ENCODE data around the gene SAP30.
A peak's percentile ranks its signal among the peaks of the same experiment; 100 is the strongest.

SAP30 gene

DNA sequence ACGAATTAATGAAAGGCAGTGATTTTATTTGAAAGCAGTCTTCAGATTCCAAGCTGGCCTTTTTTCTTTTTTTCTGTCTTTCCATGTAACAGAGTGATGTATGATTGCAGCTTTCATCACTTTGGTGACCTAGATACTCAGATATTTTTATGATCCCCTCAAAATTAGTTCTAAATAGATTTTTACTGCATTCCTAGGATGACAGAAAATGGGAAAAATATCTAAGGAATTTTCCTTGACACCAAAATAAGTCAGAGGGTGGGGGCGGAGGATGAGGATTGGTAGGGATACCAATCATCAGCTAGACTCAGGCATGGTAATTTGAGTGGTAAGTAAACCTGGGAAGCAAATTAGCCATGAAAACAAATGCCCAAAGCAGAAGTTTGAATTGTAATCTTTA, 24.7 kb upstream of the SAP30 start:
- TF ChIP-seq, protein P1, sequence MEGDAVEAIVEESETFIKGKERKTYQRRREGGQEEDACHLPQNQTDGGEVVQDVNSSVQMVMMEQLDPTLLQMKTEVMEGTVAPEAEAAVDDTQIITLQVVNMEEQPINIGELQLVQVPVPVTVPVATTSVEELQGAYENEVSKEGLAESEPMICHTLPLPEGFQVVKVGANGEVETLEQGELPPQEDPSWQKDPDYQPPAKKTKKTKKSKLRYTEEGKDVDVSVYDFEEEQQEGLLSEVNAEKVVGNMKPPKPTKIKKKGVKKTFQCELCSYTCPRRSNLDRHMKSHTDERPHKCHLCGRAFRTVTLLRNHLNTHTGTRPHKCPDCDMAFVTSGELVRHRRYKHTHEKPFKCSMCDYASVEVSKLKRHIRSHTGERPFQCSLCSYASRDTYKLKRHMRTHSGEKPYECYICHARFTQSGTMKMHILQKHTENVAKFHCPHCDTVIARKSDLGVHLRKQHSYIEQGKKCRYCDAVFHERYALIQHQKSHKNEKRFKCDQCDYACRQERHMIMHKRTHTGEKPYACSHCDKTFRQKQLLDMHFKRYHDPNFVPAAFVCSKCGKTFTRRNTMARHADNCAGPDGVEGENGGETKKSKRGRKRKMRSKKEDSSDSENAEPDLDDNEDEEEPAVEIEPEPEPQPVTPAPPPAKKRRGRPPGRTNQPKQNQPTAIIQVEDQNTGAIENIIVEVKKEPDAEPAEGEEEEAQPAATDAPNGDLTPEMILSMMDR (conservative IDR thresholded peaks at IDR 0.05; ENCODE audit: low read length): no peak
- DNase-seq (ENCODE audit: low read depth): peak; percentile 80
- H3K4me3 ChIP-seq (ENCODE audit: low read length): no peak overlapping the region

DNA sequence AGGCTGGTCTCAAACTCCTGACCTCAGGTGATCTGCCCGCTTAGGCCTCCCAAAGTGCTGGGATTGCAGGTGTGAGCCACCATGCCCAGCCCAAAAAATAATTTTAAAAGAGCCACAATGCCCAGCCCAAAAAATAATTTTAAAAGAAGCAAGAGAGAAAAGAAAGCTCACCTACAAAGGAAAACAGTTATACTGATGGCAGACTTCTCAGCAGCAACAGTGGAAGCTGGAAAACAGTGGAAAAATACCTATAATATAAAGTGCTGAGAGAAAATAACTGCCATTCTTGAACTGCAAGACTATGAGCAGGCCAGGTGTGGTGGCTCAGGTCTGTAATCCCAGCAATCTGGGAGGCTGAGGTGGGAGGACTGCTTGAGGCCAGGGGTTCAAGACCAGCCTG, 23.3 kb upstream of the SAP30 start:
- TF ChIP-seq, protein P1 (conservative IDR thresholded peaks at IDR 0.05; ENCODE audit: low read length): no peak
- no peak for DNase-seq (ENCODE audit: low read depth)
- H3K4me3 ChIP-seq (ENCODE audit: low read length): no peak overlapping the region

DNA sequence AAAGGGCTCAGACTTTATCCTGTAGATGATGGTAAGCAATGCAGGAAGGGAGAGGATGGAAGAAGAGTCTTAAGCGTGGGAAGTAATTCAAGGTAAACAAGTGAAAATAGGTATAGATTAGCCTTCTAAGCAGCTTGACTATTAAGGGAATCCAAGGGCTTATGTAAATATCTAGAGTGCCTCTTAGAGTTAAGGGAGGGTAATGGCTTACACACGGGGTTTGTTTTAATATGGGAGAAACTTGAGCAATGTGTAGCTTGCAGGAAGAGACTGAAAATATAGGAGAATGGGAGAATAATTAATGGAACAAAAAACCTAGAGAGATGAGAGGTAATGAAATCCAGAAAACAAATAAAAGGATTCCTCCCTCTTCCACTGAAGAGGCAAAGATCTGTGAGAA, 12.8 kb upstream of the SAP30 start:
- no peak for DNase-seq (ENCODE audit: low read depth)

DNA sequence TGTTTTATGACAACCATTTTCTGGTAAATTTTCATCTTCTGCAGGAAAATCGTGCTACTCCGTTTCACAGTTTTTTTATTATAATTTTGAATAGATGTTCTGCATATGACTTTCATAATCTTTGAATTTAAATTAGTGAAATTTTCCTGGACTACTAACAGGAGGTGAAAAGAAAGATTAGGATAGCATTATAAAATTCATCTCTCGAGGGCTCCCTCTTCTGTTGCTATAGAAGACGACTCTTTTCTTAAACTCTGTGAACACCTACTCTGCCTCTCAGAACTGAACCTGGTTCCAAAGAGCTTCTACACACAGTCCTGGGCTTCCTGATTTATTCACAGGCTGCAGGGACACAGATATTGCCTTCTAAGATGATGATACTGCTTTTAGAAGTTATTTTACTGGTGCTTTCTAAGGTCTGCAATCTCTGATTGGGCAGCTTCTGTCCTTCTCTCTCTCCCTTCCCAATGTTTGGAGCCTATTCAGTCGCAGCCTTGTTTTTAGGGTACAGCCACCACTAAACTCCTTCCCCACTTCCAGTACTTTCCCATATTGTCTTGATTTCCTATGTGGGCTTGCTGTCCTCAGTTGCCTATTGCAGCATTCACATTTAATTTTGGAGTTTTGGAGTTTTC, 10.1 kb upstream of the SAP30 start:
- TF ChIP-seq, protein P1 (conservative IDR thresholded peaks at IDR 0.05; ENCODE audit: low read length): peak; percentile 58
- no peak overlapping the region for H3K4me3 ChIP-seq (ENCODE audit: low read length)
- peak; percentile 24 for DNase-seq (ENCODE audit: low read depth)

More for the DNA sequence above, 12.8 kb upstream of the SAP30 start:
- TF ChIP-seq, protein P1 (conservative IDR thresholded peaks at IDR 0.05; ENCODE audit: low read length): no peak
- H3K4me3 ChIP-seq (ENCODE audit: low read length): no peak overlapping the region

DNA sequence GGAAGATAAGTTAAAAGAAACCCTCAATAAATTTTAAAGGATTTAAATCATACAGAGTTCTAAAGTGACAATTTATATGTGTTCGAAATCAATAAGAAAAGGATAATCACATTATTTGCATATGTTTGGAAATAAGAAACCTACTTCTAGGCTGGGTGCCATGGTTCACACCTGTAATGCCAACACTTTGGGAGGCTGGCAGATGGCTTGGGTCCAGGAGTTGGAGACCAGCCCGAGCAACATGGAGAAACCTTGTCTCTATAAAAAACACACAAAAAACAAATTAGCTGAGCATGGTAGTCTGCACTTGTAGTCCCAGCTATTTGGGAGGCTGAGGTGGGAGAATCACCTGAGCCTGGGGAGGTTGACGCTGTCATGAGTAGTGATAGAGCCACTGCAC, 8.1 kb upstream of the SAP30 start:
- no peak for DNase-seq (ENCODE audit: low read depth)
- TF ChIP-seq, protein P1 (conservative IDR thresholded peaks at IDR 0.05; ENCODE audit: low read length): no peak
- no peak overlapping the region for H3K4me3 ChIP-seq (ENCODE audit: low read length)

DNA sequence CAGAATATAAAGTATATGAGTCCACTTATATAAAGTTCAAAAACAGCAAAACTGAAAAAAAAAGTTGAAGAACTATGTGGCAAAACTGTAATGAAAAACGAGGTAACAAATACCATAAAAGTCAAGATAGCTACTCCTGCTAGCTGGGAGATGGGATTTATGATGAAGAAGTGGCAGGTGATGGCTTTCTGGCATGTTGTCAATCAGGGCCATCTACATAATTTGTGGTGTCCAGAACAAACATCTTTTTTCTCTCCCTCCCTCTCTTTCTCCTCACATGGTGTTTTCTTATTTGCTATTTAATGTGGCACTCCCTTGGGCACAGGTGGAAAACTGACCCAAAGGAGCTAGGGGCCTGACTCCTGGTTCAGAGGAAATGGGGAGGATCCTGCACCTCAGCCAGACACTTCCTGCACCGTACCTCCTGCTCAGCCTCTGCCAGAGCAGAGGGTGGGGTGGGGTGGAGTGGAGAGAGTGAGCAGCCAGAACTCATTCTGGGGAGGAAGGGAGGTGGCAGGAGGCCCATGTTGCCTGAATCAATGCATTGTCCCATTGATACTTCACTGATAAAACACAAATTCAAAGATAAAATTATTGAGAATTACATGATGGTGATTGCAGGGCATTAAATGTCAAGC, 5.3 kb upstream of the SAP30 start:
- H3K4me3 ChIP-seq (ENCODE audit: low read length): no peak overlapping the region
- DNase-seq (ENCODE audit: low read depth): no peak
- TF ChIP-seq, protein P1 (conservative IDR thresholded peaks at IDR 0.05; ENCODE audit: low read length): no peak

DNA sequence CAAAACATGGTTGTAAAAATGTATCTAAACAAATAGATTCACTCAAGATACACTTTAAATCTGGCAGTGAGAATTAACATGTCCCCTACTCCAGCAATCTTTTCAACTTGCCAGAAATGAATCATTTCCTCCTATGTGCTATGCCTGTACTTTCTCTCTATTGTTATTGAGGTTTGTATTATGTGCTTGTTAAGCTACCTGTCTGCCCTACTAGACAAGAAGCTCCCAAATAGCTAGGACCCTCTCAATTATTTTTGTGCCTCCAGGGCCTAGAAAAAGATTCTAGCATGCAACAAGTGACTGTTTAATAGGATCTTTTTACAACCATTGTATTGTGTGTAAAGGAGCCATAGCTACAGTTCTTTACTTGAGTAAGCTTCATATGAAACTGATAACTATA, 3.5 kb upstream of the SAP30 start:
- H3K4me3 ChIP-seq (ENCODE audit: low read length): no peak overlapping the region
- DNase-seq (ENCODE audit: low read depth): no peak
- TF ChIP-seq, protein P1 (conservative IDR thresholded peaks at IDR 0.05; ENCODE audit: low read length): no peak

All from AG10803 (cell line).